Umbilical cord (tissue), 2 donors: Measurements from ENCODE around the gene ENTPD8. TPM values are rescaled to one million over a fixed set of nuclear protein-coding genes. Genes with fewer than 3 reads are reported as not detected.
"Not testable (repeated sequence)": the region's sequence is repeated elsewhere in the genome, so short reads cannot be mapped to it uniquely, and the experiment has no call there.

Source experiments
- DNase-seq: peaks from one replicate; pipeline ENCODE4 v3.0.0-alpha.2; 2015; ENCODE audit warnings: low spot score
- total RNA-seq: library from RNA; depleted of rRNA; stranded (reverse); fragments of >200 nt; gene quantifications from one replicate; pipeline ENCODE4 v1.2.3, GENCODE V29; 2014; ENCODE audit warnings: low replicate concordance; ENCODE audit not compliant: insufficient read depth

Gene ENTPD8
- total RNA-seq, 1 donor from 2014 or later, result not detected

GRCh38 chr9:137458194-137459151, 17.3 kb upstream of the ENTPD8 start:
- peak; percentile 42 for DNase-seq

- no peak for DNase-seq
These were observed 16.4 kb upstream of the ENTPD8 start for GRCh38 chr9:137457406-137458193.

GRCh38 chr9:137456864-137457405, 15.8 kb upstream of the ENTPD8 start:
- no peak for DNase-seq

GRCh38 chr9:137456061-137456863, 15.1 kb upstream of the ENTPD8 start:
- no peak for DNase-seq

GRCh38 chr9:137455359-137455991, 14.3 kb upstream of the ENTPD8 start:
- DNase-seq, result no peak

- peak; percentile 57 for DNase-seq
These were observed 13.6 kb upstream of the ENTPD8 start for GRCh38 chr9:137454597-137455358.

- peak; percentile 28 for DNase-seq
These were observed 13.0 kb upstream of the ENTPD8 start for GRCh38 chr9:137454145-137454596.

- peak; percentile 71 for DNase-seq
These were observed 12.5 kb upstream of the ENTPD8 start for GRCh38 chr9:137453643-137454081.

- no peak for DNase-seq
These were observed 11.8 kb upstream of the ENTPD8 start for GRCh38 chr9:137452761-137453642.

- DNase-seq, result no peak
These were observed 11.0 kb upstream of the ENTPD8 start for GRCh38 chr9:137452006-137452760.

GRCh38 chr9:137451264-137452005, 10.3 kb upstream of the ENTPD8 start:
- not testable (repeated sequence) for DNase-seq

GRCh38 chr9:137450539-137451222, 9.5 kb upstream of the ENTPD8 start:
- DNase-seq, result not testable (repeated sequence)

GRCh38 chr9:137449931-137450538, 8.9 kb upstream of the ENTPD8 start:
- no peak for DNase-seq

GRCh38 chr9:137449081-137449844, 8.1 kb upstream of the ENTPD8 start:
- DNase-seq, result no peak

GRCh38 chr9:137448602-137448962, 7.4 kb upstream of the ENTPD8 start:
- DNase-seq, result no peak
